Natural killer cell (primary cell): Measurements from ENCODE around the gene CDC23. TPM values are rescaled to one million over a fixed set of nuclear protein-coding genes. Genes with fewer than 3 reads are reported as not detected.
A peak's percentile ranks its signal among the peaks of the same experiment; 100 is the strongest.

Experiments used
- ATAC-seq, 3 donors: fragments of 150-1000 bp in 2 of 3; fragments of 200-7000 bp in 1 of 3; cut with Tn5 transposase; 1 replicate in 1 of 3; 2 replicates in 2 of 3; pipeline ENCODE4 v1.10.0; 2021; ENCODE audit warnings: mild to moderate bottlenecking in 2 of 3, moderate library complexity in 2 of 3
- DNase-seq, 2 donors: peaks; one replicate each; pipeline versions ENCODE4 v3.0.0 to v3.0.0-alpha.2; 2013 to 2021; ENCODE audit warnings: mixed read lengths in 1 of 2
- H3K27ac ChIP-seq: one replicate; pipeline ENCODE4 v1.5.1; 2013; ENCODE audit warnings: mild to moderate bottlenecking, low read length
- H3K27me3 ChIP-seq: one replicate; pipeline ENCODE4 v1.6.1; 2013; ENCODE audit warnings: low read length; ENCODE audit not compliant: control insufficient read depth, insufficient read depth
- H3K36me3 ChIP-seq: one replicate; pipeline ENCODE4 v1.6.1; 2013; ENCODE audit warnings: low read length; ENCODE audit not compliant: control insufficient read depth, insufficient read depth
- H3K4me1 ChIP-seq: one replicate; pipeline ENCODE4 v1.6.1; 2013; ENCODE audit warnings: low read length; ENCODE audit not compliant: control insufficient read depth, insufficient read depth
- H3K4me3 ChIP-seq: one replicate; pipeline ENCODE4 v1.5.1; 2013; ENCODE audit warnings: low read length
- H3K9me3 ChIP-seq: one replicate; pipeline ENCODE4 v1.6.1; 2013; ENCODE audit warnings: low read length; ENCODE audit not compliant: control insufficient read depth, insufficient read depth
- H3K27ac Mint-ChIP-seq, 2 donors: one replicate each; pipeline ENCODE4 v1.8.0; 2022; ENCODE audit warnings: mild to moderate bottlenecking in 2 of 2, mixed read lengths in 2 of 2, moderate library complexity in 1 of 2
- H3K27me3 Mint-ChIP-seq, 2 donors: one replicate each; pipeline ENCODE4 v1.8.0; 2022; ENCODE audit warnings: low read depth in 2 of 2, mixed read lengths in 2 of 2
- H3K36me3 Mint-ChIP-seq: one replicate; pipeline ENCODE4 v1.8.0; 2022; ENCODE audit warnings: mixed read lengths
- H3K4me1 Mint-ChIP-seq, 2 donors: one replicate each; pipeline ENCODE4 v1.8.0; 2022; ENCODE audit warnings: mixed read lengths in 2 of 2
- H3K4me3 Mint-ChIP-seq: one replicate; pipeline ENCODE4 v1.8.0; 2022; ENCODE audit warnings: mild to moderate bottlenecking, moderate library complexity, mixed read lengths
- H3K9me3 Mint-ChIP-seq, 2 donors: one replicate each; pipeline ENCODE4 v1.8.0; 2022; ENCODE audit warnings: mixed read lengths in 2 of 2
- CTCF ChIP-seq: fragments of 200-600 bp; IDR thresholded peaks from one replicate; pipeline ENCODE4 v1.8.0; 2022; ENCODE audit warnings: antibody characterized with exemption
- WGBS: methylation state at CpG from one replicate; pipeline ENCODE4 v1.1.7; 2013; ENCODE audit warnings: missing lambda C conversion rate; ENCODE audit not compliant: insufficient coverage; 5-methylcytosine and 5-hydroxymethylcytosine counted together
- intact Hi-C: fragments of 100-400 bp; cut with micrococcal nuclease; formaldehyde crosslinking; loops from one replicate; pipeline ENCODE4 v1.14.2; 2022
- total RNA-seq, 4 donors: library from RNA; stranded (reverse); fragments of 120-200 nt in 1 of 4; gene quantifications; one replicate each; pipeline versions ENCODE4 v1.2.3 to v1.2.4, GENCODE V29; 2013 to 2022

Gene CDC23
- total RNA-seq, 3 donors from 2014 or later (not counting 1 experiment from before 2014, with no cell fraction given): 16.3 to 25.2 (median 24.6) TPM

GRCh38 chr5:138139781-138140090, 73.4 kb downstream of the CDC23 start:
- Mint-ChIP-seq H3K9me3 (no peaks in the 10 kb centered on the region), H3K4me1 (no peaks in the 10 kb centered on the region), H3K27ac (no peak overlapping the region), H3K4me3 (no peak overlapping the region), H3K27me3 (peaks cover 20 to 36% of the 10 kb centered on the region in 2 donors), H3K36me3 (no peaks in the 10 kb centered on the region)
- H3K4me3 ChIP-seq: no peak overlapping the region
- TF ChIP-seq CTCF: no peak
- H3K4me1 ChIP-seq: no peaks in the 10 kb centered on the region
- no peak overlapping the region for H3K27ac ChIP-seq
- H3K27me3 ChIP-seq: peaks cover 6% of the 10 kb centered on the region
- intact Hi-C loops: loop anchor here (10.0 kb wide), 1 partner anchor 815 kb away; no protein-coding TSS in a partner anchor
- no peak for DNase-seq
- ATAC-seq: no peak
- no peaks in the 10 kb centered on the region for H3K9me3 ChIP-seq
- WGBS: 37% methylated on average over 2 of the region's 3 CpGs
- H3K36me3 ChIP-seq: no peaks in the 10 kb centered on the region

DNA sequence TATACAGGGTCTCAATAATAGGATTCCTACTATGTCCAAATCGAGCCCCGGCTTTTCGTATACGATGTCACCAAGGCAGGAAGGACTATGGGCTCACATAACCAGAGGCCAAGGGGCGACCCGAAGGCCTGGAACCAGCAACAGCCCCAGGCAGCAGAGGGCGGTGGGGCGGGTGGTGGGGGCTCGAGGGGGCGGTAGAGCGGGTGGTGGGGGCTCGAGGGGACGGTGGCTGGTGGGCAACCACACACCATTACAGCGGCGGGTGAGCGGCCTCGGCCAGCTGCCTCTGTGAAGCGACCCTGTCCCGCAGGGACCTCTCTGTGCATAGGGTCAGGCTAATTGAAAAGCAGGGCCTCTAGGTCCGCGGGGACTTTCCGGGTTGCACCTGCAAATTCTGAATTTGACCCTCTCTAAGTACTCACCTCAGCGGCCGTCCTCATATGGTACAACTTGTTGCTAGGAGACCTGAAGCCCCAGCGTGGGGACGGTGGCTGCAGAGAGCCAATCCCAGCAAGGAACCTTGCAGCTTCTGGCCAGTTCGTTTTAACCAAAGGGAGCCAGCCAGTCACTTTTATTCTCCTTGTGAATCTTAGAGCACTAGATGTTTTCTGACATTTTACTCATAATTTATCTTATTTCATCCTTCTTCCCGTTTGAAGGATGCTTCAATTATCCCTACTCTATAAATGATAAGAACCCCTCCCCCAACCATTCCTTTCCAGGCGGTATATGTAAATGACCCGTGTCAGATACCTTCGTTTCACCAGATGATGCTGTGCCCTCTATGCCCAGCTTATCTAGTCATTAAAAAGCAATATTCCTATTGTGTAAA, 74.0 kb downstream of the CDC23 start, which contains the start of gene NME5:
NME5 (minus strand) TSS at position 480 of the 832 bp plus-strand sequence. CDS start 648 bp downstream, outside the sequence.
- 14% methylated on average over 30 of the region's 31 CpGs for WGBS
- no peak within 1 kb of the TSS for H3K4me3 ChIP-seq
- ATAC-seq: peak in 1 of 3 donors; percentile 20

More for the DNA sequence above, 74.0 kb downstream of the CDC23 start, which contains the start of gene NME5:
- Mint-ChIP-seq H3K27ac (no peak within 1 kb of the TSS), H3K36me3 (no peaks in the 10 kb centered on the region), H3K9me3 (no peaks in the 10 kb centered on the region), H3K4me1 (no peaks in the 10 kb centered on the region), H3K27me3 (peaks cover 20 to 36% of the 10 kb centered on the region in 2 donors), H3K4me3 (no peak within 1 kb of the TSS)
- TF ChIP-seq CTCF: no peak
- intact Hi-C loops: loop anchor here (10.0 kb wide), 1 partner anchor 814 kb away; no protein-coding TSS in a partner anchor
- Histone ChIP-seq H3K4me1 (no peaks in the 10 kb centered on the region), H3K27me3 (peaks cover 6% of the 10 kb centered on the region), H3K36me3 (no peaks in the 10 kb centered on the region), H3K27ac (no peak within 1 kb of the TSS), H3K9me3 (no peaks in the 10 kb centered on the region)
- no peak for DNase-seq

Other genes with a start within 250 kb of the CDC23 start
- 10 to 100 TPM; 58.8 to 74.4 (median 67.4) TPM for gene FAM13B, start 180.2 kb downstream of the CDC23 start, total RNA-seq
- gene WNT8A, start 129.3 kb downstream of the CDC23 start, total RNA-seq: not detected
- gene NME5, start 73.9 kb downstream of the CDC23 start, total RNA-seq: not detected
- 10 to 100 TPM; 26.1 to 36.5 (median 34.1) TPM for gene BRD8, start 34.7 kb downstream of the CDC23 start, total RNA-seq
- 1 to 10 TPM in 1 of 3 donors, under 1 TPM in 2; 0.15 to 1.5 (median 0.61) TPM for gene KIF20A, start 34.2 kb downstream of the CDC23 start, total RNA-seq
- gene GFRA3, start 61.3 kb upstream of the CDC23 start, total RNA-seq: not detected
- under 1 TPM in 2 of 3 donors, not detected in 1; 0.47 to 0.48 TPM for gene CDC25C, start 118.5 kb upstream of the CDC23 start, total RNA-seq
- 100 to 1,000 TPM in 1 of 3 donors, 10 to 100 TPM in 2; 65.1 to 140 (median 73.6) TPM for gene FAM53C, start 124.9 kb upstream of the CDC23 start, total RNA-seq
- gene KDM3B, start 139.4 kb upstream of the CDC23 start, total RNA-seq: 10 to 100 TPM; 82.3 to 87.1 (median 82.3) TPM
- gene REEP2, start 225.7 kb upstream of the CDC23 start, total RNA-seq: under 1 TPM; 0.28 to 0.79 (median 0.66) TPM